Measurements from ENCODE around the gene TM9SF2.

Gene TM9SF2

DNA sequence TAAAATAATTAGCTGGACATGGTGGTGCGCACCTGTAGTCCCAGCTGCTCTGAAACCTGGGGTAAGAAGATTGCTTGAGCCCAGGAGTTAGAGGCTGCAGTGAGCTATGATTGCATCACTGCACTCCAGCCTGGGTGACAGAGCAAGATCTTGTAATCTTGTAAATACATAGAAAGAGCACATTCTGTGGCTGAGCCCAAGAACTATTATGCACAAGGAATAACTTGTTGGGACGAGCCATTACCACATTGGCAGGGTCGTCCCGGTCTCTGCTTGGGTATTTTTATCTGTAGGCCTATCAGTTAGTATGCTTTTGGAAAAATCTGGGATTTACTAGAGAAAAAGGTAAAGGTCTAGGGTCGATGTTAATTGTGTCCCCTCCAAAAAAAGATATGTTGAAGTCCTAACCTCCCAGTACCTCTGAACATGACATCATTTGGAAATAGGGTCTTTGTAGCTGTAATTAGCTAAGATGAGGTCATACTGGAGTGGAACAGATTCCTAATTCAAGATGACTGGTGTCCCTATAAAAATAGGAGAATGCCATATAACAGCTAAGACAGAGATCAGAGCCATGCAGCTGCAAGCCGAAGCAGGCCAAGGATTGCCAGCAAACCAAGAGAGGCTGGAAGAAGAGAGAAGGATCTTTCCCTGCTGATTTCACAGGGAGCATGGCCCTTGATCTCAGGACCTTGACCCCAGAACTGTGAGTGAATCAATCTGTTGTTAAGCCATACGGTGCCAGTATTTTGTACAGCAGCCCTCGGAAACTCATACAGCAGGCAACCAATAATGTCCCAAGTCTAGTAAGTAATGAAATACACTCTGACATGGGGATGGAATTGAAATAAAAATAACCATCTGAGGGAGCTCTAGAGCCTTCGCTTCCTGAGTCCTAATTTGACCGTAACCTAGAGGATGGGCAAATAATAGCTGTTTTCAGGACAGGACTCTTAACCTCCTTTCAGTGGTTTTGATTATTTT lies 77.0 kb downstream of the TM9SF2 start:
- DNase-seq (ENCODE audit: low spot score): no peak

DNA sequence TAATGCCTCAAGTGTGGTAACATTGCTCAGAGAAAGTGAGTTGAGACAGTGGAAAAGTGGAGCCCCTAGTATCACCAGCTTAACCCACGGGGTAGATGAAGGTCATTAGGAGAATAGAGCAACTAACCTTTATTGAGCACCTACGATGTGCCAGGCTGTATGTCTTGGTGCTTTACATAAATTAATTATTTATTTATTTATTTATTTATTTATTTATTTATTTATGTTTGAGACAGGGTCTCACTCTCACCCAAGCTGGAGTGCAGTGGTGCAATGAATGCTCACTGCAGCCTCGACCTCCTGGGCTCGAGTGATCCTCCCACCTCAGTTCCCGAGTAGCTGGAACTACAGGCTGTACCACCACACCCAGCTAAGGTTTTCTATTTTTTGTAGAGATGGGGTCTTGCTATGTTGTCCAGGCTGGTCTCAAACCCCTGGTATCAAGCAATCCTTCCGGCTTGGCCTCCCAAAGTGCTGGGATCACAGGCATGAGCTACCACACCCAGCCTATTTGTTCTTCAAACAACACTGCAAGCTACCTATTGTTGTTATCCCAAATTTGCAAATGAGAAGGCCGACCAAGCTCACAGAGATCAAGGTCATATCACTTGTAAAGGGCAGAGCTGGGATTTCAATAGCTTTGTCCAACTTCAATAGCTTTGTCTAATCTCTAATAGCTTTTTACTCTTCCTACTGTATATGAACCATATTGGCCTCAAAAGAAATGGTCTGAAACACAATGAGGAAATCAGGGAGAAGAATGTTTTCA lies 79.4 kb downstream of the TM9SF2 start:
- no peak for DNase-seq (ENCODE audit: low spot score)

DNA sequence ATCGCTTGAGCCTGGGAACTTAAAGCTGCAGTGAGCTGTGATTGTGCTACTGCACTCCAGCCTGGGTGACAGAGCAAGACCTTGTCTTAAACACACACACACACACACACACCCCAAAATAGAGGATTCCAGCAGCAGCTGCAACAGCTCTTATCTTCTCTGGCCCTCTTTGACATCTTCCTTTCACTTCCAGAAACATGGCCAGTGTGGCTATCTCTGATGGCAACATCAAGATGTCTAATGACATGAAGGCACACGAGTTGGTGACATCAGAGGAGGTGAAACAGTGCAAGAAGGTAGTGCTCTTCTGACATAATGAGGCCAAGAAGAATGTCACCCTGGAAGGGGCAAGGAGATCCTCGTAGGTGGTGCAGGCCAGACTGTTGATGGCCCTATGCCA lies 81.2 kb downstream of the TM9SF2 start:
- no peak for DNase-seq (ENCODE audit: low spot score)

DNA sequence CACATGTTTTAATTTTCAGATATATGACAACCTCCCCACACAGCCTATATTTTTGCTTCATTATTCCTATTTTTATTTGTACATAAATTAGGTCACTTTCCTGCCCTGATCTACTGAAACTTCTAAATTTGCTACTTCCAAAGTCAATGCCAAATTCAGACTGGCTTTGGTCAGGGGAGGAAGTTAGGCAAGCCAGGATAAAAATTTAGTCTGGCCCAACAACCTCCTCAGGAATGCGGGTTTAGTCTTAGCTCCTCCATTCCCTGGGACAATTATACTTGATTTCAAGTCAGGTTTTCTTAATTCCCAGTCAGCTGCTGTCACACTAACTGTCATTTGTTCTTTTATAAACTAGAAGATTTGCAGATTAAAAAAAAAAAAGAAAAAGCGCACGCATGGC lies 84.3 kb downstream of the TM9SF2 start:
- DNase-seq (ENCODE audit: low spot score): no peak

DNA sequence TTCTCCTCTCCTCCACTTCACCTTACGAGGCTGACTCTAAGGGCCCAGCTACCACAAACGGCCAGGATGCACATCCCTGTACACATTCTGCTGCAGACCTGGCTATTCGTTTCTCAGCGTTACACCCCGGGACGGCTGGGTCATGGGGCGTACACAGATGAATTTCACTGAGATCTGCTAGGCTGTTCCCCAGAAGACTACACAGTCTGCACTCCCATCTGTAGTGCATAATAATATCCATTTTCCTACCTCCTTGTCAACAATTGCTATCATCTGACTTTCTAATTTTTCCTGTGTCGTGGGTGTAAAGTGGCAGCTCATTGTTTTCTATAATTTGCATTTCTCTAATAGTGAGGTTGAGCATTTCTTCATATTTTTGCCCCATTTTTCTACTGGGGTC lies 85.7 kb downstream of the TM9SF2 start:
- no peak for DNase-seq (ENCODE audit: low spot score)

DNA sequence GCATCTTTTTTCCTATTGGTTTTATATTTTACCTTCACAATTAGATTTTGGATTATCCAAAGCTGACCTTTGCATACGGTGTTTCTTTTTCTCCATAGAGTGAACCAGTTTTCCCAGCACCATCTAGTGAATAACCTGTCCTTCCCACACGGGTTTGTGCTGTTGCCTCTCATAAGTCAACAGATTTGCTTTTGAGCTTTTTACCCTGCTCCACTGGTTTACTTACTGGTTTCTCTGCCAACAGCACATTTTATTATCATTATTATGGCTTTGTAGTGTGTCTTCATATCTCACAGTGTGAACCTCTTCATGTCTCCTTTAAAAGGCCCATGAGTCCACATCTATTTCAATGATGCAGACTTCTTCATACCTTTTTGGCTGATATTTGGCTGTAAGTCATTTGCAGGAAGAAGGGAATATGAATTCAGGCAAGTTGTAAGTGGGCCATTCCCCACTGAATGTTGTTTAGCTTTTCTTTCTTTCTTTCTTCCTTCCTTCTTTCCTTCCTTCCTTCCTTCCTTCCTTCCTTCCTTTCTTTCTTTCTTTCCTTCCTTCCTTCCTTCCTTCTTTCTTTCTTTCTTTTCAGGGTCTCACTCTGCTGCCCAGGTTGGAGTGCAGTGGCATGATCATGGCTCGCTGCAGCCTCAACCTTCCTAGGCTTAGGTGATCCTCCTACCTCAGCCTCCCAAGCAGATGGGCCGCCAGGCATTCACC lies 86.8 kb downstream of the TM9SF2 start:
- no peak for DNase-seq (ENCODE audit: low spot score)

DNA sequence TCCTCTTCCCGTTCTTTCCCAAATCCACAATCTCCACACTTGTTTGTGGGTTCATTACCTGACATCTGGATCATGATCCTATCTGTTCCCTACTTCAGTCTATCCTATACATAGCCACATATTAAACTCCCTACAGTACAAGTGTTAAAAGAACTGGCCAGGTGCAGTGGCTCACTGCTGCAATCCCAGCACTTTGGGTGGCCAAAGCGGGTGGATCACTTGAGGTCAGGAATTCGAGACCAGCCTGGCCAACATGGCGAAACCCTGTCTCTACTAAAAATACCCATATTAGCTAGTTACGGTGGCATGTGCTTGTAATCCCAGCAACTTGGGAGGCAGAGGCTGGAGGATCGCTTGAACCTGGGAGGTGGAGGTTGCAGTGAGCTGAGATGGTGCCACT lies 88.3 kb downstream of the TM9SF2 start:
- DNase-seq (ENCODE audit: low spot score): no peak

DNA sequence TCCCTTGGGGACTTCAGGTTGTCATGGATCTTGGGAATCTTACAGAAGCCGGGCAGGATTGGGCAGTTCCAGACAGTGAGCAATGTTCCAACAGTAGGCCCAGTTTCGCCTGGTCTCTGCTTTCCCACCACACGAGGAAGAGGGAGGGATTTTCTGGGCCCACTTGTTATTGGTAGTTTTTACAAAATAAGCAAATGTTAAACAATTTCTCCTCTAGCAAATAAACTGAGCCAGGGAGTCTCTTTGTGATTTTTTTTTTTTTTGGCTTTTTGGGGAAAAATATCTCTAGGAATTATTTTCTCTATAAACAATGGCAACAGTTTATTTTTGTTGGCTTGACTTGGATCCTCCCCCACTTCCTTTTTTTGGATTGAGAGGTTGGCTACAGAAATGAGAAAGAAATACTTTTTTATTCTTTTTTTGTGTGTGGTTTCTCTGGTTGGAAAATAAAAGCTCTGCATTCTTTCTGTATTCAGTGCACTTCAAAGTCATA lies 89.3 kb downstream of the TM9SF2 start:
- no peak for DNase-seq (ENCODE audit: low spot score)

DNA sequence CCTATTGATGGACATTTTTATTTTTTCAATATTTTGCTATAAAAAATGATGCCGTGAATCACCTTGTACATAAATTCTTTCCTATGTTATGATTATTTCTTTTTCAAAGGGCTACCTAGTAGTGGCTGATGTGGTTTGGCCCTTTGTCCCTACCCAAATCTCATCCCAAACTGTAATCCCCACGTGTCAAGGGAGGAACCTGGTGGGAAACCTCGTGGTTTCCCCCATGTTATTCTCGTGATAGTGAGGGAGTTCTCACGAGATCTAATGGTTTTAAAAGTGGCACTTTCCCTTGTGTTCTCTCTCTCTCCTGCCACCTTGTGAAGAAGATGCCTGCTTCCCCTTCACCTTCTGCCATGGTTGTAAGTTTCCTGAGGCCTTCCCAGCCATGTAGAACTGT lies 94.9 kb downstream of the TM9SF2 start:
- DNase-seq (ENCODE audit: low spot score): no peak

DNA sequence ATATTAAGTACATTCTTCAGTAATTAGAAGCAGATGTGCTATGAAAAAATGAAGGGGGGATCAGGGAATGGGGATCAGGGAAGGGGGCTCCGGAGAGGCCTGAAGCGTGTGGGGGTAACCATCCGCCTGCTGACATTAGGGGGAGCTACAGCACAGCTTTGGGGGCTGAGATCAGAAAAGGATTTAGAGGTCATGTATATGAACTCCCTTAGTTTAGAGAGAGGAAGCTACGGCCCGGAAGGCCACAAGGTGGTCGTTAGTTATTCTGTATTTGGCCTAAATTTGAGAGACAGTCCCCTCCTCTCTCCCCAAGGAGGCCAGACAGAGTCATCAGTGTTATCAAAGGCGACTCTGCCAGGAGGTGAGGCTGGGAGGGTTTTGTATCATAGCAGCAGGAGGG lies 99.0 kb downstream of the TM9SF2 start:
- peak; percentile 61 for DNase-seq (ENCODE audit: low spot score)

DNA sequence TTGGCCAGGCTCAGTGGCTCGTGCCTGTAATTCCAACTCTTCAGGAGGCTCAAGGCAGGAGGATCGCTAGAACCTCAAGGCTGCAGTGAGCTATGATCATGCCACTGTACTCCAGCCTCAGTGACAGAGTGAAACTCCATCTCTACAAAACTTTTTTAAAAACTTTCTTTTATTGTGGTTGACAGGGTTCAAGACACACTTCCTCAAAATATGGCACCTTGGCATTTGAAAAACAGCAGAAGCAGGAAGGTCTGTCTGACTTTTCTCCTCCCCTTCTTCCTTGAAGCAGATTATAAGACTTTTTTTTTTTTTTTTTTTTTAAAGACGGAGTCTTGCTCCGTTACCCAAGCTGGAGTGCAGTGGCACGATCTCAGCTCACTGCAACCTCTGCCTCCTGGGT lies 100.3 kb downstream of the TM9SF2 start:
- no peak for DNase-seq (ENCODE audit: low spot score)

DNA sequence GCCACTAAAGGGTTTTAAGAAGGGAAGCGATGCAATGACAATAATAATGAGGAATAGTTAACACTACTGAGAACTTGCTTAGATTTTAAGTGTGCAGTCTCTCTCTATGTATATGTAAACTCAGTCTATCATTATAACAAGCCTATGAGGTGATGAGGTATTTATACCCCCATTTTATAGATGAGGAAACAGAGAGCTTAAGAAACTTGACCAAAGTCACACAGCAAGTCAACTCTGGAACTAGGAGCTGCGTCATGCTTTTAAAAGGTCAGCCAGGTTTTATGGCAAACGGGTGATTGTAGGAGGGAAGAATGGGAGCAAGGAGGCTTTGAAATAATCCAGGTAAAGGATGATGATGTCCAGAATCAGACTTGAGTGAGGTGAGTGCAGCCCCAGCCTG lies 103.4 kb downstream of the TM9SF2 start:
- DNase-seq (ENCODE audit: low spot score): no peak

DNA sequence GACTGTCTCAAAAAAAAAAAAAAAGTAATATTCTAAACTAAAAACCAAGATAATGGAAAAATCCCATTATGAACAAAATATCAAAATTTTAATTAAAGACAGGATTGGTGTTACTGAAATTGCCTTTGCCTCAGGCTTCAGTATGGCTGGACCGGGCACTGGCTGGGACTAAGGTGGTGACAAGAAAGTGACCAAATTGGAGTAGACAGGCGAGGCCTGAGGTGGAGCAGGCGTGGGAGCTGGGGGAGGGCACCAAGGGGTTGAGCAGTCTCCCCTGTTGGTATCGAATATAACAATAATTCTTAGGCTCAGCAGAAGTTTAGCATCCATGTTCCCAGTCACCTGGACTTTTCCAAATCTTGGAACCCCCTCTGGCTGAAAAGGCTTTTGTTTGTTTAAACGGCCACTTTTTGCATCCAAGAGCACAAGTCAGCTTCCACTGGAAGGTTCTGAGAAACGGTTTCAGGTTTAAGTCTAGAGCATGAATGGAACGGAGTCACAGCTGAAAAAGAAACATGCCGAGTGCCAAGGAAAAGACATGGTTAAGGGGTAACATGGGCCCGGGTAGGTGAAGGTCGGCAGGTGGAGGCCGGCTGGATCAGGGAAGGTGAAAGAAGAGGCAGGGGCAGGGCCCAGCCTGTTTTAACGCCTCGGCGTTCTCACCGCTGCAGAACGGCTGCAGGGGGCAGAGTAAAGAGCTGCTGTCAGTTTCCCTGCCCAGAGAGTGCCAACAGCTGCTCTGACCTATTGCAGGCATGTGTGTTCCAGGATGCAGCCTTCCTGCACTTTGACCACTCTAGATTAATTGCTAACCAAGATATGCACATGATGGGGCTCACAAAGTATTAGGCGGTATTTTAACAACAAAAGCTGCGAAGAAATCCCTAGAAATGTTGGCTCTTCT lies 104.4 kb downstream of the TM9SF2 start:
- peak; percentile 70 for DNase-seq (ENCODE audit: low spot score)

DNA sequence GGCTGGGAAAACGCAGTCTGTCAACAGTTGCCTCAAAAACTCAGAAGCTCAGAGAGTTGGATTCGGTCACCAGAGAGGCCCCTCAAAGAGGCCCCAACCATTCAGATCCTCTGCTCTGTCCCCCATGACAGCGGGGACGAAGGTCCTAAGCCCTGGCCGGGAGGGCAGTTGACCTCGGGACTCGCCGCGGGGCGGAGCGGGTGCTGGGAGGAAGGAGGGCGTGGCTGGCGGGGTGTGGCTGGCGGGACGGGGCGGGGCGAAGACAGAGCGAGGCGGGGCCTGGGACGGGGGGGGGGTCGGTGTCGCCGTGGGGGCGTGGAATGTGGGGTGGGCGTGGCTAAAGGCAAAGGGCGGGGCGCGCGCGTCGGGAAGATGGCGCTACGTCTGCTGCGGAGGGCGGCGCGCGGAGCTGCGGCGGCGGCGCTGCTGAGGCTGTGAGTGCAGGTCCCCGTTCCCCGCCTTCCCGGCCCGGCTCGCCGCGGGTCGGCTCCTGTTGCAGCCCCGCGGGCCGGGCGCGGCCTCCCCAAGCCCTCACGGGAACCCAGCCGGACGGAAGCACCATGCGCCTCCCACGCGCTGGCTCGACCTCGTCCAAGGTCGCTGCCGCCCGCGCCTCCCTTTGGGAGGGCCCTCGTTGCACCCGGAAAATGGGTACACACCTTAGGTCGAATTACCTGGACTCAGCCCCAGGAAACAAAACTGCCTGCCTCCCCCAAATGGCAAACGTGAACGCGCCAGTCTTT lies 105.2 kb downstream of the TM9SF2 start, which contains the start of gene CLYBL:
Gene CLYBL, plus strand, starts transcription at position 367 of the 743 bp plus-strand sequence.
- DNase-seq (ENCODE audit: low spot score): peak; percentile 95

DNA sequence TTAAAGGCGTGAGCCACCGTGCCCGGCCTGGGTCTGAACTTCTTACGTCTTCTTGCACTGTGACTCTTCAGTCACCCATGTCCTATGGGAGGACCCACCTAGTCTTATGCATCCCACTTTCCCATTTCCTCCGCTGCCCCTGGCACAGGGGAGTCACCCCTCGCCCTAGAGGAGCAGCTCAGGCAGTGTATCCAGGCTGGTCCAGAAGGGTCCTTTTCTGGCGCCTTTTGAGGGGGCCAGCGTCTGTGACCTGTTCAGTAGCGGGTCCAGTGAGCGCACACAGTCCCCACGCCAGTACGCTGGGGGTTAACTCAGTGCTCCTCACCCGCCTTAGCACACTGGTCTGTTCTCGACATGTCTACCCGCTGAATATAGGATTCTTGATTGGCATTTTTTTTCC lies 107.1 kb downstream of the TM9SF2 start:
- DNase-seq (ENCODE audit: low spot score): no peak

DNA sequence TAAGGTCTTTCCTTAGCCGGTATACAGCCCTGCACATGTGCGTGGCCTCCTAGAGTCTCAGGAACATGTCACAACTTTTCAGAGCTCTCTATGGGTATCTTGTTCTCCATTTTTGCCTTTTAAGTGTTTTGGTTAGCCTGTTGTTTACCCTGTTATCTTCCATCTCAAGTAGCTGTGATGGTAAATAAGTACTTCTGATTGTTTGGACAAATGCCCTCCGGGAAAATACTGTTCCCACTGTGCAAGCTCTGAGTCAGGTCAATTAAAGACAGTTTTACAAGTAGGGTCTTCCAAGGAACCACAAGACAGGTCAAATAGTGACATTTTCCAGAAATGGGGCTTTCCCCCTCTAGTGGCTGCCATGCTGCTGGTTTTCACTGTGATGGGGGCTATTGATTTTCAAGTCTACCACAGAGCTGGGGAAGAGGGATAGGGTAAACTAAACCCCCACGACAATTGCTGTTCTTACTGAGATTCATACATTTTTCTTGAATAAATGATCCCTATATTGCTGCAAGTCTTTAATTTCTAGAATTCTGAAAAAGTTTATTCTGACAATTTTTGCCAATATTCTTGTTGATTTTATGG lies 109.5 kb downstream of the TM9SF2 start:
- no peak for DNase-seq (ENCODE audit: low spot score)
